Gastrocnemius medialis (tissue), 4 donors: ENCODE measurements around the gene BLOC1S5. TPM values are rescaled to one million over a fixed set of nuclear protein-coding genes. Genes with fewer than 3 reads are reported as not detected.

Source experiments
- ATAC-seq, 2 donors: fragments of 150-250 bp; one replicate each; pipeline ENCODE4 v1.9.1; 2016
- DNase-seq, 2 donors: peaks; one replicate each; pipeline ENCODE4 v3.0.0-alpha.2; 2019
- H3K27ac ChIP-seq, 4 donors: fragments of 200-600 bp; sonication (generic); 1 replicate in 1 of 4; 2 replicates in 3 of 4; pipeline ENCODE4 v1.5.1; 2016 to 2018; ENCODE audit warnings: mild to moderate bottlenecking in 2 of 4, moderate library complexity in 1 of 4
- H3K27me3 ChIP-seq, 3 donors: fragments of 200-600 bp; sonication (generic) in 2 of 3; 1 replicate in 1 of 3; 2 replicates in 2 of 3; pipeline versions ENCODE4 v1.5.1 to v1.6.0; 2016 to 2019; ENCODE audit warnings: mild to moderate bottlenecking in 1 of 3, moderate library complexity in 1 of 3
- H3K36me3 ChIP-seq, 2 donors: fragments of 200-600 bp; sonication (generic) in 1 of 2; one replicate each; pipeline ENCODE4 v1.5.1; 2017 to 2018
- H3K4me1 ChIP-seq, 2 donors: fragments of 200-600 bp; sonication (generic) in 1 of 2; one replicate each; pipeline ENCODE4 v1.5.1; 2016 to 2017; ENCODE audit warnings: mild to moderate bottlenecking in 2 of 2
- H3K4me3 ChIP-seq, 4 donors: fragments of 200-600 bp; sonication (generic) in 3 of 4; 1 replicate in 1 of 4; 2 replicates in 3 of 4; pipeline ENCODE4 v1.5.1; 2016 to 2019; ENCODE audit warnings: mild to moderate bottlenecking in 2 of 4
- H3K9me3 ChIP-seq, 3 donors: fragments of 200-600 bp; sonication (generic) in 2 of 3; 1 replicate in 1 of 3; 2 replicates in 2 of 3; pipeline ENCODE4 v1.5.1; 2016 to 2019
- CTCF ChIP-seq, 5 experiments: fragments of 450-650 bp in 3 of 5; fragments of 200-600 bp in 2 of 5; sonication (generic) in 2 of 5; IDR thresholded peaks in 4 of 5; conservative IDR thresholded peaks in 1 of 5; 1 replicate in 4 of 5; 2 replicates in 1 of 5; pipeline ENCODE4 v1.5.1; 2016 to 2019; ENCODE audit warnings: antibody characterized with exemption in 5 of 5, mild to moderate bottlenecking in 3 of 5, moderate library complexity in 3 of 5
- POLR2A ChIP-seq, 2 donors: fragments of 450-650 bp; IDR thresholded peaks; one replicate each; pipeline ENCODE4 v1.6.1; 2017; ENCODE audit warnings: antibody characterized with exemption in 2 of 2, mild to moderate bottlenecking in 2 of 2, moderate library complexity in 2 of 2
- in situ Hi-C, 4 donors: fragments of 200-750 bp; cut with MboI; loops; one replicate each; pipeline versions ENCODE4 v1.15.0 to v1.8.0; 2017; ENCODE audit warnings: low sequenced_read_pairs in 4 of 4
- intact Hi-C: fragments of 100-400 bp; cut with DNase I; formaldehyde crosslinking; loops from one replicate; pipeline ENCODE4 v1.15.1; 2023; ENCODE audit warnings: low total_unique reads
- total RNA-seq, 4 donors: library from RNA; depleted of rRNA; stranded (reverse); fragments of >200 nt; gene quantifications; one replicate each; pipeline versions ENCODE4 v1.1.0 to v1.2.3, GENCODE V29; 2016

Gene BLOC1S5
- total RNA-seq, 4 donors from 2014 or later: 5.4 to 13.6 (median 9.4) TPM

GRCh38 chr6:8108759-8109539 is 44.8 kb upstream of the BLOC1S5 start:
- no peak for ATAC-seq
- intact Hi-C loops: no loop called here
- no peak overlapping the region for H3K27ac ChIP-seq

GRCh38 chr6:8108031-8108660 is 44.0 kb upstream of the BLOC1S5 start:
- no peaks in the 10 kb centered on the region for H3K4me1 ChIP-seq
- no peaks in the 10 kb centered on the region for H3K36me3 ChIP-seq
- intact Hi-C loops: no loop called here
- ATAC-seq (no peak), DNase-seq (no peak)
- TF ChIP-seq POLR2A (IDR thresholded peaks at IDR 0.05): no peak
- TF ChIP-seq CTCF (IDR thresholded peaks at IDR 0.05 in 4 of 5, conservative IDR thresholded peaks at IDR 0.05 in 1 of 5): no peak
- H3K9me3 ChIP-seq: no peaks in the 10 kb centered on the region
- H3K27me3 ChIP-seq: peaks cover 0 to 17% (median 8%) of the 10 kb centered on the region in 3 donors
- H3K4me3 ChIP-seq: no peak overlapping the region
- in situ Hi-C loops: no loop called here
- no peak overlapping the region for H3K27ac ChIP-seq

More at GRCh38 chr6:8108759-8109539, 44.8 kb upstream of the BLOC1S5 start:
- in situ Hi-C loops: no loop called here
- Histone ChIP-seq H3K36me3 (no peaks in the 10 kb centered on the region), H3K4me1 (no peaks in the 10 kb centered on the region), H3K9me3 (no peaks in the 10 kb centered on the region), H3K4me3 (no peak overlapping the region), H3K27me3 (peaks cover 0 to 17% (median 8%) of the 10 kb centered on the region in 3 donors)
- no peak for DNase-seq
- TF ChIP-seq POLR2A (IDR thresholded peaks at IDR 0.05): no peak
- TF ChIP-seq CTCF (IDR thresholded peaks at IDR 0.05 in 4 of 5, conservative IDR thresholded peaks at IDR 0.05 in 1 of 5): no peak

- TF ChIP-seq POLR2A (IDR thresholded peaks at IDR 0.05) (no peak), CTCF (IDR thresholded peaks at IDR 0.05 in 4 of 5, conservative IDR thresholded peaks at IDR 0.05 in 1 of 5) (no peak)
- in situ Hi-C loops: no loop called here
- Histone ChIP-seq H3K9me3 (no peaks in the 10 kb centered on the region), H3K36me3 (no peaks in the 10 kb centered on the region), H3K27me3 (peaks cover 0 to 13% (median 8%) of the 10 kb centered on the region in 3 donors), H3K4me3 (no peak overlapping the region), H3K27ac (no peak overlapping the region), H3K4me1 (peaks cover 7 to 9% of the 10 kb centered on the region in 2 donors)
- no peak for DNase-seq
- ATAC-seq: no peak
- intact Hi-C loops: no loop called here
Measured at GRCh38 chr6:8105791-8106190, 41.6 kb upstream of the BLOC1S5 start.

- Histone ChIP-seq H3K4me1 (peaks cover 7 to 9% of the 10 kb centered on the region in 2 donors), H3K27ac (no peak overlapping the region), H3K36me3 (no peaks in the 10 kb centered on the region), H3K9me3 (no peaks in the 10 kb centered on the region), H3K27me3 (peaks cover 0 to 13% (median 8%) of the 10 kb centered on the region in 3 donors), H3K4me3 (no peak overlapping the region)
- no peak for TF ChIP-seq POLR2A (IDR thresholded peaks at IDR 0.05)
- no peak for TF ChIP-seq CTCF (IDR thresholded peaks at IDR 0.05 in 4 of 5, conservative IDR thresholded peaks at IDR 0.05 in 1 of 5)
- in situ Hi-C loops: no loop called here
- ATAC-seq (no peak), DNase-seq (no peak)
- intact Hi-C loops: loop anchor here (2.0 kb wide), 1 partner anchor 39 kb away; the partner anchor contains the start of gene BLOC1S5
Measured at GRCh38 chr6:8103726-8104125, 39.5 kb upstream of the BLOC1S5 start.
